ENCODE results near the gene GPC3. TPM values are rescaled to one million over a fixed set of nuclear protein-coding genes. Genes with fewer than 3 reads are reported as not detected.
"Not testable (repeated sequence)": the region's sequence is repeated elsewhere in the genome, so short reads cannot be mapped to it uniquely, and the experiment has no call there.

Gene GPC3
- total RNA-seq, 1 experiment from 2014 or later: not detected

GRCh38 chrX:133995759-133996158 lies 10.4 kb upstream of the GPC3 start:
- DNase-seq (ENCODE audit: low read depth): no peak

- DNase-seq (ENCODE audit: low read depth): no peak
Measured at GRCh38 chrX:133994576-133994975, 9.2 kb upstream of the GPC3 start.

GRCh38 chrX:133992882-133993281 lies 7.5 kb upstream of the GPC3 start:
- no peak for DNase-seq (ENCODE audit: low read depth)

DNA sequence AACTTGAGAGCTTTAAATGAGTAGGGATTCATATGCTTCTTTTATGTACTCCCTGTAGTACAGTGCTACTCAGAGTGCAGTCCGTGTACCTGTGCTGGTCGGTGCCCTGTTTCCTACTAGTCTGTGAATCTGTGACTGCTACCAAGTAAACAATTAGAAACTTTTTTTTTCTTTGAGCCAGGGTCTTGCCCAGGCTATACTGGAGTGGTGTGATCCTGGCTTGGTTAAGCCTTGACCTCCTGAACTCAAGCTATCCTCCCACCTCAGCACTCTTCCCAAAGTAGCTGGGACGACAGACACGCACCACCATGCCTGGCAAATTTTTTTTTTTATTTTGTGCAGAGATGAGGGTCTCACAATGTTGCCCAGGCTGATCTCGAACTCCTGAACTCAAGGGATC lies 6.4 kb upstream of the GPC3 start:
- no peak for DNase-seq (ENCODE audit: low read depth)

DNA sequence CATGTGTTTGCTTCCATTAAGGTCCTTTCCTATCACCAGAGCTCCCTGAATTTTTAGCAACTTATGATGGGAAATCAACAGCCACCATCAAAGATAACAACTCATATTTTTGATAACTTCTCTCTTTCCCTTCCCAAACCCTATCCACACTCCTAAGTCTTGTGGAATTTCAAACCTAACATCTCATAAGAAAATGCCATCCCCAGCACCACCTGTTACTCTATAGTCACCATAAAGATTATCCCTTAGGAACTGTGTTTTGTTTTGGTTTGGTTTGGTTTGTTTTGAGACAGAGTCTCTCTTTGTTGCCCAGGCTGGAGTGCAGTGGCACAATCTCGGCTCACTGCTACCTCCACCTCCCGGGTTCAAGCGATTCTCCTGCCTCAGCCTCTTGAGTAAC lies 5.7 kb upstream of the GPC3 start:
- DNase-seq (ENCODE audit: low read depth): not testable (repeated sequence)

- DNase-seq (ENCODE audit: low read depth): no peak
Measured at GRCh38 chrX:133989993-133990392, 4.6 kb upstream of the GPC3 start.

DNA sequence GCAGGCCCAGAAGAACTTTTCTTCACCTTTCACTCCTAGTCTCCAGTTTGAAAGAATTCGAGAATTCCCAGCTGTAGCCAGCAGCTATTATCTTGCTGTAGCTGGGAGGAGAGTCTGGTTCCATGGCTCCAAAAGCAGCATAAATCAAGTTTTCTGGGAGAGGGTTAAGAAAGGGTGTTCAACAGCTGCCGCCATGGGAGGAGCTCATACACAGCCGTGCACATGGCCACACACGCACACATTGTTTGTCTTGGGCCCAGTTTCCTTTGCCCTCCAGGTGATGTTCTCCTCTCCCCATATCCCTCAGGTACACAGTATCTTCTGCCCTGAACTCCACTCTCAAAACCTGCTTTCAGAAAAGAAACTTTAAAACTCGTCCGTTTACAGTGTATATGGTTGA lies 4.1 kb upstream of the GPC3 start:
- no peak for DNase-seq (ENCODE audit: low read depth)

- DNase-seq (ENCODE audit: low read depth): no peak
Measured at GRCh38 chrX:133988010-133988409, 2.6 kb upstream of the GPC3 start.

GRCh38 chrX:133987188-133987587 lies 1.8 kb upstream of the GPC3 start:
- DNase-seq (ENCODE audit: low read depth): no peak

- peak; percentile 5 for DNase-seq (ENCODE audit: low read depth)
Measured at GRCh38 chrX:133985967-133986683, 731 bp upstream of the GPC3 start.

DNA sequence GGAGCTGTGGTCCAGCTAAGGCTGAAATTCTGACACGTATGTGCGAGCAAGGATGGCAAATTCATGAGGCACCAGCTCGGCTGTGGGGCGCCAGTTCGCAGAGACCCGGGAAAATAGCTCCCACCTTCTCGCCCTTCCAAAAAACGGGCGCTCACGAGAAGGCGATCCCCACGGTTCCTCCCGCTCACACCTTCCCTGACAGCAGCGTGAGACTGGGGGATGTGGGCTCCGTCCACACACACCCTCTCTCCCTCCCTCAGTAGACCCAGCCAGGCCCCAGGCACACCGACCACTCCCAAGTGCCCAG lies 584 bp downstream of the GPC3 start:
- DNase-seq (ENCODE audit: low read depth): no peak

GRCh38 chrX:133983974-133984845 lies 1.2 kb downstream of the GPC3 start:
- DNase-seq (ENCODE audit: low read depth): no peak

- DNase-seq (ENCODE audit: low read depth): no peak
Measured at GRCh38 chrX:133983256-133983973, 2.0 kb downstream of the GPC3 start.

- no peak for DNase-seq (ENCODE audit: low read depth)
Measured at GRCh38 chrX:133981924-133982323, 3.5 kb downstream of the GPC3 start.

- no peak for DNase-seq (ENCODE audit: low read depth)
Measured at GRCh38 chrX:133980832-133981588, 4.4 kb downstream of the GPC3 start.

GRCh38 chrX:133980406-133980805 lies 5.0 kb downstream of the GPC3 start:
- DNase-seq (ENCODE audit: low read depth): no peak

DNA sequence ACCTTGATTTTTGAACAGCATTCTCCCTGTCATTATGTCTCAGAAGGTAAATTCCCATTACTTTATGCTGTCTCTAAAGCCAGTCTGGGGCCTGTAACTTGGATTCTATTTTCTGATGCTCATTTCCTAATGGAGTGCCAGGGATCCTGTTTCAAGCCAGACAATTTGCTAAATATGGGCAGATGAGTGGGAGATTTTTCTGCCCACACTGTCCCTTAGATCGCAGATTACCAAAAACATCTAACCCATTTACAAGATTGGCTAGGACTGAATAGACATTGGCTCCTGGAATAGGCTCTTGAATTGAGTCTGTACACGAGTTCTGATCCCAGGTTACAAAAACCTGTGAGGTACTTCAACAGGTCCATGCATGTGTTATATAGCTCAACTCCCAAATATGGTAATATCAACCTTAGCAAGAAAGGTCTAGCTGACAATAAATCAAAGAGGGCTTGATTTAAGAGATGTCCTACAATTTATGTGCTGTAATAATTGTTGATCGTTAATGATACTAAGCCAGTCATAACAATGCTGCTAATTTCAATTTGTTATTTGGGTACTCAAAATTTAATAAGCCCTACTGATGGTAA lies 5.7 kb downstream of the GPC3 start:
- DNase-seq (ENCODE audit: low read depth): no peak

- DNase-seq (ENCODE audit: low read depth): no peak
Measured at GRCh38 chrX:133973704-133974103, 11.7 kb downstream of the GPC3 start.

- no peak for DNase-seq (ENCODE audit: low read depth)
Measured at GRCh38 chrX:133972916-133973315, 12.5 kb downstream of the GPC3 start.

DNA sequence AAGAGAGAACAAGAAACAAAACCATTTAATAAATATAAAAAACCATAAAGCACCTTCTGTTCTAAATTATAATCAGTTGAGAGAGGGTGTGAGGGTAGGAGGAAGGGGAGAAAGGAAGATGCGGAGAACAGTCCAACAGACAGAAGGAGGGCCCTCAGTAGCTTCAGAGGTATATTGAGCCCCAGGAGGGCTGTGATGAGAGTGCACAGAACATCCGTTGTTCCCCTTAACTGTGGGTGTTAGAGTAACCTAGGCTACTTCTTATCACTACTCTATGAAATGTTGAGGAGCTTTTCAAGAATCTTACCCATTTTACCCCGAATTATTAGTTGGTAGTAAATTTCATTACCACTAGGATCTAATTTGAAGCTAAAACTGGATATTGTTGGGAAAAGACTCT lies 13.8 kb downstream of the GPC3 start:
- no peak for DNase-seq (ENCODE audit: low read depth)

GRCh38 chrX:133970076-133970475 lies 15.3 kb downstream of the GPC3 start:
- DNase-seq (ENCODE audit: low read depth): no peak

- DNase-seq (ENCODE audit: low read depth): no peak
Measured at GRCh38 chrX:133969191-133969590, 16.2 kb downstream of the GPC3 start.

All from M059J (cell line).